RWPE2 (cell line): Measurements from ENCODE around the gene H2AZ2.
"Not testable (repeated sequence)": the region's sequence is repeated elsewhere in the genome, so short reads cannot be mapped to it uniquely, and the experiment has no call there.

ENCODE experiments used
- ATAC-seq: fragments of 200-7000 bp; cut with Tn5 transposase; 3 replicates; pipeline ENCODE4 v1.9.1; 2021; ENCODE audit warnings: low read depth
- DNase-seq: peaks from one replicate; pipeline ENCODE4 v3.0.0-alpha.2; 2020; ENCODE audit warnings: low spot score
- H3K27ac ChIP-seq: fragments of 450-650 bp; 2 replicates; pipeline ENCODE4 v1.5.1; 2017; ENCODE audit warnings: mild to moderate bottlenecking; ENCODE audit not compliant: poor library complexity, severe bottlenecking
- H3K27me3 ChIP-seq: fragments of 250-450 bp; sonication (Bioruptor Pico); 2 replicates; pipeline ENCODE4 v1.5.1; 2021; ENCODE audit warnings: mild to moderate bottlenecking, moderate library complexity; ENCODE audit not compliant: insufficient read depth, poor library complexity, severe bottlenecking
- H3K36me3 ChIP-seq: fragments of 250-450 bp; sonication (Bioruptor Pico); 2 replicates; pipeline ENCODE4 v1.5.1; 2020; ENCODE audit warnings: low read depth, mild to moderate bottlenecking, moderate library complexity
- H3K4me1 ChIP-seq: fragments of 250-450 bp; sonication (Bioruptor Pico); 2 replicates; pipeline ENCODE4 v1.5.1; 2021; ENCODE audit warnings: mild to moderate bottlenecking, moderate library complexity; ENCODE audit not compliant: insufficient read depth, poor library complexity, severe bottlenecking
- H3K4me3 ChIP-seq: fragments of 250-450 bp; sonication (Bioruptor Pico); 2 replicates; pipeline ENCODE4 v1.5.1; 2021; ENCODE audit warnings: mild to moderate bottlenecking, moderate library complexity; ENCODE audit not compliant: severe bottlenecking
- H3K9me3 ChIP-seq: fragments of 250-450 bp; sonication (Bioruptor Pico); 2 replicates; pipeline ENCODE4 v1.5.1; 2021; ENCODE audit warnings: mild to moderate bottlenecking, moderate library complexity; ENCODE audit not compliant: severe bottlenecking
- CTCF ChIP-seq: fragments of 450-650 bp; IDR thresholded peaks from one replicate; pipeline ENCODE4 v1.5.1; 2017; ENCODE audit warnings: mild to moderate bottlenecking, moderate library complexity; ENCODE audit not compliant: poor library complexity, severe bottlenecking

The H2AZ2 gene

GRCh38 chr7:44872787-44873186 is 24.9 kb upstream of the H2AZ2 start:
- Histone ChIP-seq H3K4me1 (no peaks in the 10 kb centered on the region), H3K27ac (no peak overlapping the region), H3K27me3 (no peaks in the 10 kb centered on the region), H3K4me3 (no peak overlapping the region), H3K9me3 (no peaks in the 10 kb centered on the region), H3K36me3 (0 out of 2 replicates have a peak, but pooled peaks cover 3% of the 10 kb centered on the region)
- DNase-seq (no peak), ATAC-seq (no peak)
- no peak for TF ChIP-seq CTCF

- H3K9me3 ChIP-seq, H3K36me3 ChIP-seq, ATAC-seq, H3K4me1 ChIP-seq, H3K27ac ChIP-seq, H3K27me3 ChIP-seq, H3K4me3 ChIP-seq, DNase-seq: not testable (repeated sequence)
Measured at GRCh38 chr7:44871918-44872317, 24.0 kb upstream of the H2AZ2 start.

- not testable (repeated sequence) for H3K27ac ChIP-seq
Measured at GRCh38 chr7:44870780-44871179, 22.9 kb upstream of the H2AZ2 start.

GRCh38 chr7:44870336-44870735 is 22.4 kb upstream of the H2AZ2 start:
- not testable (repeated sequence) for H3K36me3 ChIP-seq, DNase-seq, H3K9me3 ChIP-seq, H3K27me3 ChIP-seq, H3K4me1 ChIP-seq, H3K27ac ChIP-seq, ATAC-seq, H3K4me3 ChIP-seq

More at GRCh38 chr7:44870780-44871179, 22.9 kb upstream of the H2AZ2 start:
- not testable (repeated sequence) for DNase-seq, H3K4me3 ChIP-seq, H3K9me3 ChIP-seq, H3K27me3 ChIP-seq, H3K36me3 ChIP-seq, H3K4me1 ChIP-seq, ATAC-seq

GRCh38 chr7:44867073-44867995 is 19.4 kb upstream of the H2AZ2 start:
- no peak for TF ChIP-seq CTCF
- ATAC-seq (peak; percentile 94), DNase-seq (no peak)

GRCh38 chr7:44861949-44862348 is 14.1 kb upstream of the H2AZ2 start:
- not testable (repeated sequence) for DNase-seq, H3K4me3 ChIP-seq, H3K36me3 ChIP-seq, H3K9me3 ChIP-seq, H3K27me3 ChIP-seq, ATAC-seq, H3K4me1 ChIP-seq
- peak overlapping the region; percentile 10 for H3K27ac ChIP-seq

More at GRCh38 chr7:44867073-44867995, 19.4 kb upstream of the H2AZ2 start:
- Histone ChIP-seq H3K4me3 (no peak overlapping the region), H3K36me3 (no peaks in the 10 kb centered on the region), H3K27me3 (no peaks in the 10 kb centered on the region), H3K27ac (peak overlapping the region; percentile 27), H3K4me1 (peaks cover 5% of the 10 kb centered on the region), H3K9me3 (no peaks in the 10 kb centered on the region)
